HepG2 (cell line): ENCODE data around the gene DHFR2. TPM values are rescaled to one million over a fixed set of nuclear protein-coding genes. Genes with fewer than 3 reads are reported as not detected.
A peak's percentile ranks its signal among the peaks of the same experiment; 100 is the strongest.

Experiments used
- E2F1 ChIP-seq: sonication (generic); formaldehyde crosslinking; IDR thresholded peaks from 2 replicates; pipeline ENCODE4 v1.5.0; 2020; ENCODE audit warnings: missing genetic modification reagents
- MIXL1 ChIP-seq: IDR thresholded peaks from 2 replicates; pipeline ENCODE4 v1.6.1; 2016
- NR2F6 ChIP-seq, 2 experiments: IDR thresholded peaks; 2 replicates each; pipeline ENCODE4 v1.6.1; 2016; ENCODE audit warnings: antibody characterized with exemption in 1 of 2, mild to moderate bottlenecking in 1 of 2
- SPEN ChIP-seq: sonication (generic); formaldehyde crosslinking; IDR thresholded peaks from 2 replicates; pipeline ENCODE4 v1.5.1; 2020; ENCODE audit warnings: low read depth, mild to moderate bottlenecking, missing genetic modification reagents
- SRSF9 ChIP-seq: fragments of 200-400 bp; formaldehyde crosslinking; IDR thresholded peaks from 2 replicates; pipeline ENCODE4 v1.6.1; 2018; ENCODE audit warnings: borderline replicate concordance, mild to moderate bottlenecking, low read depth, low read length; ENCODE audit not compliant: insufficient read depth, poor library complexity, severe bottlenecking
- U2AF2 ChIP-seq: fragments of 200-400 bp; formaldehyde crosslinking; IDR thresholded peaks from 2 replicates; pipeline ENCODE4 v1.6.1; 2017; ENCODE audit warnings: low read depth, mild to moderate bottlenecking, low read length
- ZBTB40 ChIP-seq, 2 experiments: fragments of 450-650 bp in 1 of 2; sonication (generic) in 1 of 2; formaldehyde crosslinking in 1 of 2; IDR thresholded peaks; 2 replicates each; pipeline versions ENCODE4 v1.6.1 to v1.8.0; 2016 to 2022; ENCODE audit warnings: antibody characterized with exemption in 1 of 2, mild to moderate bottlenecking in 1 of 2, missing genetic modification reagents in 1 of 2
- ZBTB49 ChIP-seq: sonication (generic); formaldehyde crosslinking; IDR thresholded peaks from 2 replicates; pipeline ENCODE4 v1.4.0; 2020; ENCODE audit warnings: missing genetic modification reagents, borderline replicate concordance
- ZSCAN21 ChIP-seq: sonication (generic); formaldehyde crosslinking; IDR thresholded peaks from 2 replicates; pipeline ENCODE4 v1.8.0; 2022; ENCODE audit warnings: mild to moderate bottlenecking, missing genetic modification reagents, moderate library complexity, borderline replicate concordance
- ZSCAN5A ChIP-seq: sonication (generic); formaldehyde crosslinking; IDR thresholded peaks from 2 replicates; pipeline ENCODE4 v1.8.0; 2022; ENCODE audit warnings: mild to moderate bottlenecking, missing genetic modification reagents, borderline replicate concordance
- polyA plus RNA-seq, 8 experiments: library from polyadenylated mRNA; depleted of rRNA in 3 of 8; stranded (reverse) in 7 of 8; unstranded in 1 of 8; fragments of >200 nt; fragmentation: Illumina TruSeq in 4 of 8; extraction: Trizol in 4 of 8; gene quantifications; 2 replicates each; pipeline versions ENCODE4 v1.2.1 to v1.2.3, GENCODE V29; 2011 to 2016; ENCODE audit warnings: low read depth in 4 of 8, missing spikeins in 1 of 8, mixed read lengths in 1 of 8; ENCODE audit not compliant: insufficient read depth in 1 of 8
- total RNA-seq, 5 experiments: library from RNA; depleted of rRNA; stranded (reverse); fragments of >200 nt; fragmentation: Illumina TruSeq; extraction: Trizol; gene quantifications; 2 replicates each; pipeline ENCODE4 v1.2.3, GENCODE V29; 2016; ENCODE audit warnings: low read depth in 1 of 5

Gene DHFR2
- total and polyA plus RNA-seq, 2 of the 13 experiments (the other 11 are each of a cell fraction or from before 2014, with no cell fraction given): 1.4 to 4.6 TPM

- peak; percentile 94; the same call in 1 of the 2 replicates for TF ChIP-seq ZSCAN5A (CRISPR knock-in tag)
- peak; percentile 90 for TF ChIP-seq ZSCAN21 (CRISPR knock-in tag)
- TF ChIP-seq ZBTB49 (CRISPR knock-in tag): no peak
- 0 out of 2 replicates have a peak, but pooled peaks have one; percentile 10 for TF ChIP-seq NR2F6 (IDR thresholded peaks at IDR 0.05)
- no peak for TF ChIP-seq NR2F6 (CRISPR knock-in tag; IDR thresholded peaks at IDR 0.05)
- TF ChIP-seq U2AF2: peak; percentile 49; the same call in 1 of the 2 replicates
- TF ChIP-seq SRSF9: no peak
- peak; percentile 31 for TF ChIP-seq MIXL1 (CRISPR knock-in tag)
- TF ChIP-seq E2F1: peak; percentile 68
- TF ChIP-seq SPEN: peak; percentile 89; the same call in 1 of the 2 replicates
- no peak for TF ChIP-seq ZBTB40 (IDR thresholded peaks at IDR 0.05)
- peak; percentile 62; the same call in 1 of the 2 replicates for TF ChIP-seq ZBTB40 (CRISPR knock-in tag; IDR thresholded peaks at IDR 0.05)
Measured at GRCh38 chr3:94062513-94063404, at the start of gene DHFR2, which contains the start of gene NSUN3 (continued).
